ENCODE measurements around the gene TNRC6C. TPM values are rescaled to one million over a fixed set of nuclear protein-coding genes. Genes with fewer than 3 reads are reported as not detected.

Gene TNRC6C
- polyA plus RNA-seq, 1 donor (not counting 4 experiments of a cell fraction or from before 2014, with no cell fraction given): 0.34 TPM

GRCh38 chr17:78019976-78020716 lies 61.6 kb downstream of the TNRC6C start:
- H3K27me3 ChIP-seq (ENCODE audit: control insufficient read depth, extremely low read depth, insufficient read depth, low read length): no peaks in the 10 kb centered on the region

DNA sequence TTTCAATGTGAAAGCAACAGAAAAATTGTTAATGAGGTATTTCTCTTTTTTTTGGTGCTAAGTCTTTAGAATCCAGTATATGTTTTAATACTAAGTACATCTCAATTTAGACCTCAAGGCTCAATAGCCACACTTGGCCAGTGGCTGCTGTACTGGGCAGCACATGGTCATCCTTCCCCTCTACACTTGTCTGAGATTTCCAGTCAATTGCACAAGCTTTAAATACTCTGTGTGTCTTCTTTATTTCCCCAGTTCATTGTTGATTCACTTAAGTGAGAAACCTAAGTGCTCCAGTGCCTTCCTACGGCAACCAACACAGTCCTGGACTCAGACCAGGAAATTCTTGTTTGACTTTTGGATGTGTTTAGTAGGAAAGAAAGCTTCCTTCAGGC lies 62.2 kb downstream of the TNRC6C start:
- Histone ChIP-seq H3K9me3 (ENCODE audit: control insufficient read depth, low read depth, low read length) (no peaks in the 10 kb centered on the region), H3K27me3 (ENCODE audit: control insufficient read depth, extremely low read depth, insufficient read depth, low read length) (no peaks in the 10 kb centered on the region), H4K20me1 (ENCODE audit: control insufficient read depth, extremely low read depth, insufficient read depth, low read length) (no peaks in the 10 kb centered on the region), H3K4me1 (ENCODE audit: control insufficient read depth, extremely low read depth, insufficient read depth, low read length) (no peaks in the 10 kb centered on the region), H3K4me2 (ENCODE audit: control insufficient read depth, extremely low read depth, insufficient read depth, low read depth, low read length) (no peak overlapping the region), H3K36me3 (ENCODE audit: control insufficient read depth in 2 of 2, extremely low read depth in 1 of 2, insufficient read depth in 2 of 2, low read length in 2 of 2) (no peaks in the 10 kb centered on the region), H3K4me3 (ENCODE audit: control insufficient read depth in 2 of 3, extremely low read depth in 1 of 3, insufficient read depth in 2 of 3, low read depth in 1 of 3, low read length in 3 of 3) (no peak overlapping the region), H2AFZ (ENCODE audit: control insufficient read depth, low read length) (no peak overlapping the region), H3K9me1 (ENCODE audit: control insufficient read depth, extremely low read depth, insufficient read depth, low read length) (no peaks in the 10 kb centered on the region), H3K9ac (ENCODE audit: control insufficient read depth, extremely low read depth, insufficient read depth, low read length) (no peak overlapping the region), H3K27ac (ENCODE audit: control insufficient read depth, insufficient read depth, low read length) (no peak overlapping the region), H3K79me2 (ENCODE audit: control insufficient read depth, insufficient read depth, low read length) (no peaks in the 10 kb centered on the region)
- FAIRE-seq (no peak), DNase-seq (ENCODE audit: low read depth, low spot score) (no peak)
- dilution Hi-C loops (cut with MboI; ENCODE audit: extremely low pct_ligation_motif_present, low sequenced_read_pairs): no loop called here
- TF ChIP-seq EZH2 (IDR thresholded peaks at IDR 0.05; ENCODE audit: low read length) (no peak), CTCF (optimal IDR thresholded peaks at IDR 0.05 in 1 of 3, IDR thresholded peaks at IDR 0.05 in 1 of 3, conservative IDR thresholded peaks at IDR 0.05 in 1 of 3; ENCODE audit: extremely low read depth in 1 of 3, insufficient read depth in 2 of 3, low read length in 3 of 3) (no peak)

More at GRCh38 chr17:78019976-78020716, 61.6 kb downstream of the TNRC6C start:
- DNase-seq (ENCODE audit: low read depth, low spot score): no peak
- FAIRE-seq: no peak
- dilution Hi-C loops (cut with MboI; ENCODE audit: extremely low pct_ligation_motif_present, low sequenced_read_pairs): no loop called here
- Histone ChIP-seq H3K9me1 (ENCODE audit: control insufficient read depth, extremely low read depth, insufficient read depth, low read length) (no peaks in the 10 kb centered on the region), H3K9me3 (ENCODE audit: control insufficient read depth, low read depth, low read length) (no peaks in the 10 kb centered on the region), H3K4me3 (ENCODE audit: control insufficient read depth in 2 of 3, extremely low read depth in 1 of 3, insufficient read depth in 2 of 3, low read depth in 1 of 3, low read length in 3 of 3) (no peak overlapping the region), H3K4me1 (ENCODE audit: control insufficient read depth, extremely low read depth, insufficient read depth, low read length) (no peaks in the 10 kb centered on the region), H3K79me2 (ENCODE audit: control insufficient read depth, insufficient read depth, low read length) (no peaks in the 10 kb centered on the region), H3K27ac (ENCODE audit: control insufficient read depth, insufficient read depth, low read length) (no peak overlapping the region), H3K4me2 (ENCODE audit: control insufficient read depth, extremely low read depth, insufficient read depth, low read depth, low read length) (no peak overlapping the region), H3K36me3 (ENCODE audit: control insufficient read depth in 2 of 2, extremely low read depth in 1 of 2, insufficient read depth in 2 of 2, low read length in 2 of 2) (no peaks in the 10 kb centered on the region), H3K9ac (ENCODE audit: control insufficient read depth, extremely low read depth, insufficient read depth, low read length) (no peak overlapping the region), H4K20me1 (ENCODE audit: control insufficient read depth, extremely low read depth, insufficient read depth, low read length) (no peaks in the 10 kb centered on the region), H2AFZ (ENCODE audit: control insufficient read depth, low read length) (no peak overlapping the region)
- TF ChIP-seq EZH2 (IDR thresholded peaks at IDR 0.05; ENCODE audit: low read length): no peak
- TF ChIP-seq CTCF (optimal IDR thresholded peaks at IDR 0.05 in 1 of 3, IDR thresholded peaks at IDR 0.05 in 1 of 3, conservative IDR thresholded peaks at IDR 0.05 in 1 of 3; ENCODE audit: extremely low read depth in 1 of 3, insufficient read depth in 2 of 3, low read length in 3 of 3): no peak

Measured in keratinocyte (primary cell).